Kidney epithelial cell (primary cell): ENCODE data around the gene THSD4. TPM values are rescaled to one million over a fixed set of nuclear protein-coding genes. Genes with fewer than 3 reads are reported as not detected.

Source experiments
- DNase-seq: peaks from one replicate; pipeline ENCODE4 v3.0.0-alpha.2; 2010; ENCODE audit warnings: low read depth
- H3K27me3 ChIP-seq: 2 replicates; pipeline ENCODE4 v1.6.0; 2011; ENCODE audit warnings: low read length; ENCODE audit not compliant: control insufficient read depth, insufficient read depth
- H3K36me3 ChIP-seq: 2 replicates; pipeline ENCODE4 v1.5.1; 2011; ENCODE audit warnings: low read length; ENCODE audit not compliant: control insufficient read depth, insufficient read depth
- H3K4me3 ChIP-seq: 2 replicates; pipeline ENCODE4 v1.5.1; 2011; ENCODE audit warnings: low read depth, mild to moderate bottlenecking, control low read depth, low read length
- total RNA-seq: library from RNA; depleted of rRNA; stranded (reverse); fragments of >200 nt; gene quantifications from 2 replicates; pipeline ENCODE4 v1.2.3, GENCODE V29; 2015
- TF ChIP-seq, protein P1 (sequence below): IDR thresholded peaks from 2 replicates; pipeline ENCODE4 v1.5.1; 2011; ENCODE audit warnings: mild to moderate bottlenecking, moderate library complexity, low read length, control low read depth, inconsistent platforms; ENCODE audit not compliant: insufficient read depth, poor library complexity, severe bottlenecking

THSD4 gene
- total RNA-seq, 1 donor from 2014 or later, result 17.7 TPM

DNA sequence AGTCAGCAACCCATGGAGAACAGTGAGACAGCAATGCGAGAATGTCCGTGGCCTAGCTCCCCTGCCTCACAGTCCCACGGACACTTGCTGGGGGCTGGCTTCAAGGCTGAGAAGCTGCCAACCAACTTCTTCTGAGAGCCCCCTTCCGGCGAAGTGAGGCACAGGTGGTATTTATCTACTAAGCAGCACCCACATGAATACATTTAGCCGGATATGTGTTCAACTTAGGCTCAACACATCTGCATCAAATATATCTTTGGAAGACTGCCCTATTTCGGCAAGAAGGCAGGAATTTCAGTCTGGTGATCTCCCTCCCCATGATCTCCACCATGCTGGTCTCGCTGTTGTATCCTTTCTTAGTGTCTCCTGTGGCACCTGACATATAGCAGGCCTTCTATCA lies 354.1 kb downstream of the THSD4 start:
- Histone ChIP-seq H3K27me3 (no peaks in the 10 kb centered on the region), H3K4me3 (no peak overlapping the region)

DNA sequence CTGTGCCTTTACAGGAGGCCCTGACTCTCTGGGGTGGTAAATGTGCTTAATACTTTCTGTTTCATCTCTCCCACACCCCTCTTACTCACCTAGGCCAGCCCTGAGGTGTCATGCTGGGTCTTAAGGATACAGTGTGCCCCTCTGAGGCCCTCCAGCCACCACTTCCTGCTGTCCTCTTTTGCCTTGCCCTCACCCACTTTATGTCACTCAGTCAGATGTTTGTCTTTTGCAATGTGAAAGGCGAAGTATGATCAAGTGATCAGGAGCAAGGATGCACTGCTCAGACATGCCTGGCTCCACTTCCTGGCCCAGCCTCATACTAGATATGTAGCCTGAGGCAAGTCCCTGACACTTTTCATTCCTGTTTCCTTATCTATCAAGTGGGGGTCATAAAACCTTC lies 356.1 kb downstream of the THSD4 start:
- no peak for DNase-seq
- H3K4me3 ChIP-seq, result no peak overlapping the region
- no peaks in the 10 kb centered on the region for H3K36me3 ChIP-seq
- TF ChIP-seq, protein P1, sequence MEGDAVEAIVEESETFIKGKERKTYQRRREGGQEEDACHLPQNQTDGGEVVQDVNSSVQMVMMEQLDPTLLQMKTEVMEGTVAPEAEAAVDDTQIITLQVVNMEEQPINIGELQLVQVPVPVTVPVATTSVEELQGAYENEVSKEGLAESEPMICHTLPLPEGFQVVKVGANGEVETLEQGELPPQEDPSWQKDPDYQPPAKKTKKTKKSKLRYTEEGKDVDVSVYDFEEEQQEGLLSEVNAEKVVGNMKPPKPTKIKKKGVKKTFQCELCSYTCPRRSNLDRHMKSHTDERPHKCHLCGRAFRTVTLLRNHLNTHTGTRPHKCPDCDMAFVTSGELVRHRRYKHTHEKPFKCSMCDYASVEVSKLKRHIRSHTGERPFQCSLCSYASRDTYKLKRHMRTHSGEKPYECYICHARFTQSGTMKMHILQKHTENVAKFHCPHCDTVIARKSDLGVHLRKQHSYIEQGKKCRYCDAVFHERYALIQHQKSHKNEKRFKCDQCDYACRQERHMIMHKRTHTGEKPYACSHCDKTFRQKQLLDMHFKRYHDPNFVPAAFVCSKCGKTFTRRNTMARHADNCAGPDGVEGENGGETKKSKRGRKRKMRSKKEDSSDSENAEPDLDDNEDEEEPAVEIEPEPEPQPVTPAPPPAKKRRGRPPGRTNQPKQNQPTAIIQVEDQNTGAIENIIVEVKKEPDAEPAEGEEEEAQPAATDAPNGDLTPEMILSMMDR, result no peak
- H3K27me3 ChIP-seq, result no peaks in the 10 kb centered on the region

More for the DNA sequence above, 354.1 kb downstream of the THSD4 start:
- TF ChIP-seq, protein P1, result no peak
- no peak for DNase-seq
- H3K36me3 ChIP-seq, result no peaks in the 10 kb centered on the region

DNA sequence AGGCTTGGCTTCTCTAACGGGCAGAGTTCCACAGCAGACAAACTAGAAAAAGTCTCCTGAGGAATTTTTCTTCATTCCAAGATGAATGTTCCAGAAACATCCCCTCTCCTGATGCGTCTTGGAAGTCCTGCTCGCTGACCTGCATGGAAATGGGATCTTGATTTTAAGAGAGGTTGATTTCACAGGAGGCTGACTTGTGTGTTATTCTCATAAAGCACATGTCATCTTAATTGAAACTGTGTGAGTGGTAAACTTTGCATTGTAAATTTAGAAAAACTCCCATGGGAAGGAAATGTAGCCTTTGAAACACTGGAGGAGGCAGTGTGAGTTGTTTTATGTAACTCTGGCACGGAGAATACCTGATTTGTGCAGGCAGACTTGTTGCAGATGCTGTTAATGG lies 357.3 kb downstream of the THSD4 start:
- no peak for DNase-seq
- no peaks in the 10 kb centered on the region for H3K27me3 ChIP-seq
- H3K4me3 ChIP-seq, result no peak overlapping the region
- no peaks in the 10 kb centered on the region for H3K36me3 ChIP-seq
- TF ChIP-seq, protein P1, result no peak

DNA sequence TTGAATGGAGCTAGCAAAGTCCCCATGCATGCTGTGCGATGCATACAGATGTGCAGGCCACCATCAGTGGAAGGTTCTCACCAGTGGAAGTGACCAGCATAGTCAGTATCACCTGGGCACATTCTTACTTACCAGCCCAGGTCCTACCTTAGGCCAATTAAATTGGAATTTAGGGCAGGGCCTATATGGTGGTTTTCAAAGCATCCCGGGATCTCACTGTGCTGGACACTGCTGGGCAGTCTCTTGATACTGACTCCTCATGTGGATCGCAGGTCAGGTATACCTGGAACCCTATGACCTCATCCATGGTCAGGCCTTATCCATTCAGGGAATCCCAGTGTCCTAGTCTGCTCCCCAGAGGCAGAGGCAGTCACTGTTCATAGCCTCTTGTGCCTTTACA lies 358.5 kb downstream of the THSD4 start:
- DNase-seq, result no peak
- TF ChIP-seq, protein P1, result no peak
- H3K27me3 ChIP-seq, result no peaks in the 10 kb centered on the region

DNA sequence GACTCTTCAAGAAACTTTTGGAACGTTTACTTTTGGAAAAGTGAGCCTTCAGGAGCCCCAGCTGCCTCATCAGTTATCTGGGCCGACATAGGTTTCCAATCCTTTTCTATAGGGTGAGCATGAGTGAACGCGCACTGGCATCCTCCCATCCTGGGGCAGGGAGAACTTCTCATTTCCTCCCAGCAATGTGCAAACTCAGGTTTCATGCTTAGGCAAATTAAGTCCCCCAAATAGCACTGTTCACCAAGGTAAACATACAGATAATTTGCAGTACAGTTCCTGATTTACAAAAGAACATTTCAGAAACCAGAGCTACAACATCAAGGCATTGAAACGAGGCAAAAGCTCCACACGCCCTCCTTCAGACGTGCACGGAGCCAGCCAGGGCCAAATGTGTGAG lies 361.6 kb downstream of the THSD4 start:
- no peak overlapping the region for H3K4me3 ChIP-seq
- H3K36me3 ChIP-seq, result no peaks in the 10 kb centered on the region
- H3K27me3 ChIP-seq, result no peaks in the 10 kb centered on the region
- DNase-seq, result no peak
- TF ChIP-seq, protein P1, result no peak

More for the DNA sequence above, 358.5 kb downstream of the THSD4 start:
- Histone ChIP-seq H3K4me3 (no peak overlapping the region), H3K36me3 (no peaks in the 10 kb centered on the region)

DNA sequence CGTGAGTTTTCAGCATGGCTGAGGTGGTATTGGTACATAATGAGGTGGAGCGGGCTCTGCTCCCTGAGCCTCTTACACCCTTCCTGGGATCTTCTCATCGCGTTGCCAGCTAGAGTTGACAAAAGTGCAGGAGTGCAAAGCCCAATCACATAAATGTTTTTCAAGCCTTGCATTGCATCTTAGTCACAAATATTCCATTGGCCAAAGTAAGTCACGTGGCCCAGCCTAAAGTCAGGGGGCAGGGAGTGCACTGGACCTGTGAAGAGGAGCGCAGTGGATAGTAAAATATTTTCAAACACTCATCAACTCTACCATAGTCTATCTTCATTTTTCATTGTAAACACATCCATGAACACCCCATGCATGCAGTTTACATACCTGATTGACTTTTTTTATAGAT lies 365.3 kb downstream of the THSD4 start:
- Histone ChIP-seq H3K36me3 (no peaks in the 10 kb centered on the region), H3K27me3 (no peaks in the 10 kb centered on the region), H3K4me3 (no peak overlapping the region)
- TF ChIP-seq, protein P1, result no peak
- no peak for DNase-seq
